ENCODE results near the gene YRDC. TPM values are rescaled to one million over a fixed set of nuclear protein-coding genes. Genes with fewer than 3 reads are reported as not detected.

The YRDC gene
- total RNA-seq, 1 experiment from 2014 or later = 41.4 TPM

DNA sequence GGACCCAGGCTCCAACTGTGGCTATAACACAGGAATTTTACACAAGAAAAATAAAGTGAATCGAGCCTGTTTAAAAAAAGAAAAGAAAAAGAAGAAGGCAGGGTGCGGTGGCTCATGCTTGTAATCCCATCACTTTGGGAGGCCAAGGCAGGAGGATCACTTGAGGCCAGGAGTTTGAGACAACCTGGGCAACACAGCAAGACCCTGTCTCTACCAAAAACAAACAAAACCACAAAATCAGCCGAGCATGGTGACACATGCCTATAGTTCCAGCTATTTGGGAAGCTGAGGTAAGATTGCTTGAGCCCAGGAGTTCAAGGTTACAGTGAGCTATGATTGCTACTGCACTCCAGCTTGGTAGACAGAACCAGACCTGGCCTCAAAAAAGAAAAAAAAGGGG is 33.6 kb upstream of the YRDC start:
- Histone ChIP-seq H3K4me3 (replicated peaks in 1 of 2; ENCODE audit: low read depth in 1 of 2, low read length in 2 of 2) (no peak overlapping the region), H3K4me2 (ENCODE audit: low read length) (no peak overlapping the region), H3K9me3 (ENCODE audit: control insufficient read depth in 1 of 2, insufficient read depth in 1 of 2, low read depth in 1 of 2, low read length in 2 of 2) (no peaks in the 10 kb centered on the region), H3K27ac (ENCODE audit: low read depth, low read length) (no peak overlapping the region), H3K36me3 (ENCODE audit: control insufficient read depth in 1 of 2, insufficient read depth in 2 of 2, low read length in 2 of 2) (peaks cover 21 to 24% of the 10 kb centered on the region in 2 experiments), H2AFZ (ENCODE audit: low read depth, low read length, poor library complexity, severe bottlenecking) (no peak overlapping the region), H3K27me3 (ENCODE audit: insufficient read depth, low read length) (no peaks in the 10 kb centered on the region), H3K4me1 (ENCODE audit: control insufficient read depth in 1 of 2, insufficient read depth in 2 of 2, low read length in 2 of 2) (no peaks in the 10 kb centered on the region), H3K9ac (ENCODE audit: low read length) (no peak overlapping the region), H3K9me2 (ENCODE audit: insufficient read depth) (no peaks in the 10 kb centered on the region), H4K20me1 (ENCODE audit: insufficient read depth) (no peaks in the 10 kb centered on the region), H3K79me2 (ENCODE audit: insufficient read depth, low read length) (peaks cover 49% of the 10 kb centered on the region)
- POLR2A ChIA-PET = no interaction called here
- intact Hi-C loops (cut with micrococcal nuclease) = no loop called here
- BruUV-seq (replicated peaks) = no TSS peak
- TF ChIP-seq CBX3 (IDR thresholded peaks at IDR 0.05; ENCODE audit: low read depth) (no peak), POLR2AphosphoS5 (IDR thresholded peaks at IDR 0.05; ENCODE audit: low read depth, low read length) (no peak), POLR2A (IDR thresholded peaks at IDR 0.05; ENCODE audit: borderline replicate concordance, extremely low read depth, insufficient read depth, insufficient read length) (no peak), EGR1 (IDR thresholded peaks at IDR 0.05; ENCODE audit: low read depth) (no peak)
- TF ChIP-seq, protein P1, sequence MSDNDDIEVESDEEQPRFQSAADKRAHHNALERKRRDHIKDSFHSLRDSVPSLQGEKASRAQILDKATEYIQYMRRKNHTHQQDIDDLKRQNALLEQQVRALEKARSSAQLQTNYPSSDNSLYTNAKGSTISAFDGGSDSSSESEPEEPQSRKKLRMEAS (IDR thresholded peaks at IDR 0.05) = no peak
- CTCF ChIA-PET = no interaction called here
- RAD21 ChIA-PET (ENCODE audit: low non-redundant PET in 1 of 2, low total read pairs in 2 of 2, uncharacterized antibody in 2 of 2, unreplicated experiment in 2 of 2) = no interaction called here
- DNase-seq (ENCODE audit: low read depth, low spot score) (no peak), ATAC-seq (no peak)

DNA sequence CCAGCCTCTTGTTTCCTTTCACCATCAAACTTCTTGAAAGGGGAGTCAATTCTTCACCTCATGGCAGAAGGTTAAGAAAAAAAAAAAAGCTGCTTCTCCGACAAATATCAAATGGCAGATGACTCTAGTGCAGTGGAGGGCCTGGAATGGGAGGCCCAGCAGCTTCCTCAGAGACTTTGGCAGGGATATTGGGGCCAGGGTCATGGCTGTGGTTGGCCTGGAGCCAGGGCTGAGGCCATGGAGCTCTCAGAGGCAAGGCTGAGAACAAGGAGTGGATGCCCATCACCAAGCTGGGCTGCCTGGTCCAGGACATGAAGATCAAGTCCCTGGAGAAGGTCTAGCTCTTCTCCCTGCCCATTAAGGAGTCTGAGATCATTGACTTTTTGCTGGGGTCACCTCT is 32.7 kb upstream of the YRDC start:
- RAD21 ChIA-PET (ENCODE audit: low non-redundant PET in 1 of 2, low total read pairs in 2 of 2, uncharacterized antibody in 2 of 2, unreplicated experiment in 2 of 2) = interaction anchor here in 1 of 2 experiments (0.7 kb wide), 1 partner anchor 332 kb away, joined by 3 read pairs; no protein-coding TSS in a partner anchor
- H3K9ac ChIP-seq (ENCODE audit: low read length) = no peak overlapping the region
- CTCF ChIA-PET = no interaction called here

More for the DNA sequence above, 32.7 kb upstream of the YRDC start:
- no peaks in the 10 kb centered on the region for H3K9me3 ChIP-seq (ENCODE audit: control insufficient read depth in 1 of 2, insufficient read depth in 1 of 2, low read depth in 1 of 2, low read length in 2 of 2)
- ATAC-seq (no peak), DNase-seq (ENCODE audit: low read depth, low spot score) (no peak)
- no peaks in the 10 kb centered on the region for H4K20me1 ChIP-seq (ENCODE audit: insufficient read depth)
- H3K79me2 ChIP-seq (ENCODE audit: insufficient read depth, low read length) = peaks cover 42% of the 10 kb centered on the region
- H3K9me2 ChIP-seq (ENCODE audit: insufficient read depth) = no peaks in the 10 kb centered on the region
- no TSS peak for BruUV-seq (replicated peaks)
- TF ChIP-seq CEBPB (IDR thresholded peaks at IDR 0.05; ENCODE audit: low read depth) (no peak), ELF1 (IDR thresholded peaks at IDR 0.05; ENCODE audit: borderline replicate concordance, low read depth) (no peak)
- H3K27me3 ChIP-seq (ENCODE audit: insufficient read depth, low read length) = no peaks in the 10 kb centered on the region
- intact Hi-C loops (cut with micrococcal nuclease) = no loop called here
- peaks cover 19 to 23% of the 10 kb centered on the region in 2 experiments; a peak in 3 of 4 replicates for H3K36me3 ChIP-seq (ENCODE audit: control insufficient read depth in 1 of 2, insufficient read depth in 2 of 2, low read length in 2 of 2)
- POLR2A ChIA-PET = interaction anchor here (0.6 kb wide), 1 partner anchor 33 kb away, joined by 3 read pairs; the partner anchor contains the start of genes C1orf122 and YRDC
- no peak overlapping the region for H3K27ac ChIP-seq (ENCODE audit: low read depth, low read length)
- no peak overlapping the region for H3K4me2 ChIP-seq (ENCODE audit: low read length)
- no peaks in the 10 kb centered on the region for H3K4me1 ChIP-seq (ENCODE audit: control insufficient read depth in 1 of 2, insufficient read depth in 2 of 2, low read length in 2 of 2)
- H2AFZ ChIP-seq (ENCODE audit: low read depth, low read length, poor library complexity, severe bottlenecking) = no peak overlapping the region
- no peak overlapping the region for H3K4me3 ChIP-seq (replicated peaks in 1 of 2; ENCODE audit: low read depth in 1 of 2, low read length in 2 of 2)

Data from HCT116 (cell line).